Lower leg skin (tissue), 4 donors: ENCODE measurements around the gene TFDP2. TPM values are rescaled to one million over a fixed set of nuclear protein-coding genes. Genes with fewer than 3 reads are reported as not detected.

Experiments used
- DNase-seq, 2 donors: peaks; one replicate each; pipeline ENCODE4 v3.0.0-alpha.2; 2019; ENCODE audit warnings: low spot score in 2 of 2
- H3K4me3 ChIP-seq: fragments of 200-600 bp; sonication (generic); 2 replicates; pipeline ENCODE4 v1.5.1; 2017; ENCODE audit warnings: mild to moderate bottlenecking, low read depth; ENCODE audit not compliant: poor library complexity, severe bottlenecking
- POLR2A ChIP-seq, 2 donors: fragments of 450-650 bp; IDR thresholded peaks; one replicate each; pipeline ENCODE4 v1.6.1; 2016 to 2017; ENCODE audit warnings: antibody characterized with exemption in 2 of 2, mild to moderate bottlenecking in 1 of 2, moderate library complexity in 1 of 2
- WGBS, 2 donors: methylation state at CpG; one replicate each; pipeline ENCODE4 v1.1.5; 2018; 5-methylcytosine and 5-hydroxymethylcytosine counted together
- intact Hi-C: fragments of 100-400 bp; cut with DNase I; formaldehyde crosslinking; loops from one replicate; pipeline ENCODE4 v1.15.0; 2023; ENCODE audit warnings: low total_unique reads
- total RNA-seq, 4 donors: library from RNA; depleted of rRNA; stranded (reverse); fragments of >200 nt; gene quantifications; one replicate each; pipeline ENCODE4 v1.1.0, GENCODE V29; 2016
- TF ChIP-seq, protein P1 (sequence below), 3 donors: fragments of 450-650 bp; IDR thresholded peaks; one replicate each; pipeline ENCODE4 v1.5.1; 2016; ENCODE audit warnings: antibody characterized with exemption in 3 of 3, mild to moderate bottlenecking in 3 of 3, moderate library complexity in 2 of 3

TFDP2 gene
- total RNA-seq, 4 donors from 2014 or later: 38.6 to 84.7 (median 61.5) TPM

DNA sequence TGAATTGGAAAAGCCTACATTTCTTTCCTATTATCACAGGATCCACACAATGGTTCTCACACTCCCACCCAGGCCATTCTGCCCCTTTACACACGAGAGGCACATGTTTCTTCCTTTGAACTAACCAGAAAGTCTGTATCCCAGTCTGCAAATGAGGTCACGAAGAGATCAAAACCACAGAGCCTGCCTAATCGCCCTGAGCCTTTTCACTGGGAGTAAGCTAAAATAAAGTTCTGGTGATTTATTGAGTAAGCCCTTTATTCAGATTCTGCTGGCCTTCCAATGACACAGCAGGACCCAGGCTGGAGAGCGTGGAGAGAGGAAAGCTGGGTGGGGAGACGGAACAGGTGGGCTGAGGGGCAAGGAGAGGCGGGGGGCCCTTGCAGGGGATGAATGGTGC is 194.2 kb downstream of the TFDP2 start:
- TF ChIP-seq, protein P1, sequence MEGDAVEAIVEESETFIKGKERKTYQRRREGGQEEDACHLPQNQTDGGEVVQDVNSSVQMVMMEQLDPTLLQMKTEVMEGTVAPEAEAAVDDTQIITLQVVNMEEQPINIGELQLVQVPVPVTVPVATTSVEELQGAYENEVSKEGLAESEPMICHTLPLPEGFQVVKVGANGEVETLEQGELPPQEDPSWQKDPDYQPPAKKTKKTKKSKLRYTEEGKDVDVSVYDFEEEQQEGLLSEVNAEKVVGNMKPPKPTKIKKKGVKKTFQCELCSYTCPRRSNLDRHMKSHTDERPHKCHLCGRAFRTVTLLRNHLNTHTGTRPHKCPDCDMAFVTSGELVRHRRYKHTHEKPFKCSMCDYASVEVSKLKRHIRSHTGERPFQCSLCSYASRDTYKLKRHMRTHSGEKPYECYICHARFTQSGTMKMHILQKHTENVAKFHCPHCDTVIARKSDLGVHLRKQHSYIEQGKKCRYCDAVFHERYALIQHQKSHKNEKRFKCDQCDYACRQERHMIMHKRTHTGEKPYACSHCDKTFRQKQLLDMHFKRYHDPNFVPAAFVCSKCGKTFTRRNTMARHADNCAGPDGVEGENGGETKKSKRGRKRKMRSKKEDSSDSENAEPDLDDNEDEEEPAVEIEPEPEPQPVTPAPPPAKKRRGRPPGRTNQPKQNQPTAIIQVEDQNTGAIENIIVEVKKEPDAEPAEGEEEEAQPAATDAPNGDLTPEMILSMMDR (IDR thresholded peaks at IDR 0.05): no peak
- no peak for TF ChIP-seq POLR2A (IDR thresholded peaks at IDR 0.05)
- 41 to 48% methylated on average over 6 of the region's 6 CpGs for WGBS, 2 donors
- intact Hi-C loops: no loop called here
- DNase-seq: no peak
- no peak overlapping the region for H3K4me3 ChIP-seq

DNA sequence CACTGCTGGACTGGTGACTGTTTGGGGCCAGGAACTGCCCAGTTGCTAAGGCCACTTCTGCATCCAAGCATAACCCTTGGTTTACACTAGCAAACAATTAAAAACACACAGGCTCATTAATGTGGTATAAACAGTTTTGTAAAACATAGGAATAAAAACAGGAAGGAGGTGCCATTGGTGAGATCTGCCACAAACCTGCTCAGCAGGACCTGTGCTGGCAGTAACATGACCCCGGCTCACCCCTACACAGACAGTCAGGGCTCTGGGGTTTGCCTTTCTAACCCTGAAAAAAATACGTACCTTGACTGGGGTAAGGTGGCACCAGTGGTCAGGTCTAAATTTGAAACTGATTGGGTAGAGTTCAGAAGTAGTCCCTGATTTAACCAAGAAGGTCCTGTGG is 196.7 kb downstream of the TFDP2 start:
- intact Hi-C loops: no loop called here
- WGBS, 2 donors: 43 to 61% methylated on average over 2 of the region's 2 CpGs
- TF ChIP-seq POLR2A (IDR thresholded peaks at IDR 0.05): no peak
- TF ChIP-seq, protein P1 (IDR thresholded peaks at IDR 0.05): no peak
- no peak overlapping the region for H3K4me3 ChIP-seq
- DNase-seq: no peak

DNA sequence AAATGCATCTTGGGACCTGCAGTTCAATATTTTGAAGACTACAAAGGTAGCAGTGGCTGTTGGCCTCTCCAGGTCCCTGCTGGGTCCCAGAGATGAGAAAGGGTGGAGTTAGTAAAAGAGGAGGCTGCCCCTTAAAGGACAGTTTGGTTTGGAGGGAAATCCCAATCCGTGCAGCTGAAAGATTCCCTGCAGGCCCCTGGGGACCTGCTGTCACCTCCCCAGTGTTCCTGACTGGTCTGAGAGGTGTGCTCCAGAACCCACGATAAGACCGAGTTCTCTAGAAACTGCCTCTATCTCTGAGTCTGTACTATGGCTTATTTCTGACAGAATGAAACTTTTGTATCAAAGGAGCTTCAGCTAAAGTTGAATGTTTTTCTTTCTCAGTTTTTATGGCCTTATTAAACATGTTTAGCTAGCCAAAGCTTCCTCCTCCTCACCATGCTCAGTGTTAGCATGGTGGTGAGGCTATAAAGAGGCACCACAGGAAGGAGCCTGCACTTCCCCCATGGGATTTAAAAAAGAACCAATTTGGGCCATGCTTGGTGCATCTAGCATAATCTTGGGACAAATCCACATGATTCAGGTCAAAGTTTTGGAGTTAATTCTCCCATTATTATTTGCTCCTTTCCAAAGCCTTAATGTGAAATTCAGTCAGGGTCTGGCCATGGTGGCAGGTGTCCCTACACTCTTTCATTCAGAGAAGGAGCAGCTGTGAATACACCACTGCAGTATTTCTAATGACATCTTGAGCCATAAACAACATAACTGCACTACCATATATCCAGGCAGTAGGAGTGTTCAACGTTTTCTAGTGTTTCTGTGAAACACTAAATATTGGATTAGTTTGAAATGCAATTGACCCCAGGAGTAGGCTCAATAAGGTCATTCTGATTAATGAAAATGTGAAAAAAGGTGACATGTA is 198.5 kb downstream of the TFDP2 start:
- no peak for TF ChIP-seq POLR2A (IDR thresholded peaks at IDR 0.05)
- TF ChIP-seq, protein P1 (IDR thresholded peaks at IDR 0.05): no peak
- DNase-seq: peak in 1 of 2 donors; percentile 29
- 75 to 84% methylated on average over 4 of the region's 4 CpGs for WGBS, 2 donors
- intact Hi-C loops: no loop called here
- no peak overlapping the region for H3K4me3 ChIP-seq

DNA sequence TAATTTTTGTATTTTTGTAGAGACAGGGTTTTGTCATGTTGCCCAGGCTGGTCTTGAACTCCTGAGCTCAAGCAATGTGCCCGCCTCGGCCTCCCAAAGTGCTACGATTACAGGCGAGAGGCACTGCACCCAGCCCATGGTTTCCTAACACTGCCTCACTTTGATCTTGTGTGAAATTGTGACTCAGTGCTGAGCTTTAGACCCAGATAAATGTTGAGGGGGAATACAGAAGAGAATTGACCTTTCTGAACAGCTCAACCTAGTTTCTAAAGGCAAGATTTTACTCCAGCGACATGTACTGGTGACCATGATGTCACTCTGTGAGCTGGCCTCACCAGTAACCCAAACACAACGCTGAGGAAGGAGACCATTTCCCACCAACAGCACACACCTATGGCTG is 199.4 kb downstream of the TFDP2 start:
- TF ChIP-seq, protein P1 (IDR thresholded peaks at IDR 0.05): no peak
- TF ChIP-seq POLR2A (IDR thresholded peaks at IDR 0.05): no peak
- H3K4me3 ChIP-seq: no peak overlapping the region
- WGBS, 2 donors: 93 to 97% methylated on average over 6 of the region's 6 CpGs
- intact Hi-C loops: no loop called here
- DNase-seq: peak in 1 of 2 donors; percentile 34

DNA sequence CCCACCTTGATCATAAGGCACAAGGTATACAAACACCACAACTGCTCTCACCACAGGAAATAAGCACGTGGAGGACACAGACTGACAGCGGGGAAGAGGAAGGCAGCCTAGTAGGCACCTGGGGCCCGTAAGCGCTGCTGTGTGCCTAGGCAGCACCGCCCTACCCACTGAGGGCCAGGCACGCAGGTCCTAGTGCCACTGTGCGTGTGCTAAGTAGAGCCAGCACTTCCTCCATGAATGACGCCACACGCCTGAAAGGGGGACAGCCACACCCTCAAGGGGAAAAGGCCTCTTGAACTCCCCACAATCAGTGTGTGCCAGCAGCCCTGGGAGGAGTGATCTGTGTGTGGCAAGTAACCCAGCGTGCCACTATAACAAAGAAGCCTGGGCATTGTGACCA is 199.9 kb downstream of the TFDP2 start:
- peak in 1 of 2 donors; percentile 56 for DNase-seq
- TF ChIP-seq POLR2A (IDR thresholded peaks at IDR 0.05): no peak
- H3K4me3 ChIP-seq: no peak overlapping the region
- intact Hi-C loops: no loop called here
- WGBS, 2 donors: 95 to 96% methylated on average over 10 of the region's 10 CpGs

DNA sequence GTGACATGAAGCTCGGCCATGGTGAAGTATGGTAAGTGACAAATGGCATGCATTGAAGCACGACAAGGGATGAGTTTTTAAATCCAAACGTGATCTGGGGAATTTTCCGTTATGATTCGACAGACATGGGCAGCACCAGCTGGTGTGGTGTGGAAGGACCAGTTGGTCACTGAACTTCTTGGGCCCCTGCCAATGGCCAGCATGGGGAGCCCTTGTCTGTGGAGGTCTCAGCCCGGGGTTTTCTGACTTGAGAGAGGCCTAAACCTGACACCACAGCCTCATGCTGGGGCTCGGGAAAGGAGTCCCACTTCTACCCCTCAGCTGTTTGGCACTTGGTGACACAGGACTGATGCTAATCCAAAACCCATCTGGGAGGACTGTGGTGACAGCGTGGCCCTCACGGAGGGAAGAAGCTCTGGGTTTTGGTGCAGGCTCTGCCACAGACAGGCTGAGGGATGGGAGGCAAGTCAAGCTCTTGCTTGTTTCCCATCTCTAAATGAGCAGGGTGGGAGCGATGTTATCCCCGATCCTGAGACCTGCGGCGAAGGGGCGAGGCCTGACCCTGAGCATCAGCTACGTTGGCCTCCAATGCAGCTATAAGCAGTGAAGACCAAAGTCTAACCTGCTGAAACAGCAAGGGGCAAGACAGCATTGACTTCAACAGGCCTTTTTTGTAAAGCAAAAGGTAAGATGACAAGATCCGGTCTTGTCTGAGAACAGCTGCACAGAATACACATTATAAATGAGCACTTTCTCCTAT is 203.4 kb downstream of the TFDP2 start:
- TF ChIP-seq, protein P1 (IDR thresholded peaks at IDR 0.05): no peak
- no peak for TF ChIP-seq POLR2A (IDR thresholded peaks at IDR 0.05)
- intact Hi-C loops: no loop called here
- WGBS, 2 donors: 91 to 93% methylated on average over 15 to 16 of the region's 16 CpGs
- H3K4me3 ChIP-seq: no peak overlapping the region
- peak in 1 of 2 donors; percentile 63 for DNase-seq
